GM12874 (cell line): Measurements from ENCODE around the gene CHPT1.

Experiments used
- TF ChIP-seq, protein P1 (sequence below): IDR thresholded peaks from 2 replicates; pipeline ENCODE4 v1.5.1; 2011; ENCODE audit warnings: low read depth, mild to moderate bottlenecking, control low read depth, low read length, moderate library complexity; ENCODE audit not compliant: insufficient read depth

The CHPT1 gene

DNA sequence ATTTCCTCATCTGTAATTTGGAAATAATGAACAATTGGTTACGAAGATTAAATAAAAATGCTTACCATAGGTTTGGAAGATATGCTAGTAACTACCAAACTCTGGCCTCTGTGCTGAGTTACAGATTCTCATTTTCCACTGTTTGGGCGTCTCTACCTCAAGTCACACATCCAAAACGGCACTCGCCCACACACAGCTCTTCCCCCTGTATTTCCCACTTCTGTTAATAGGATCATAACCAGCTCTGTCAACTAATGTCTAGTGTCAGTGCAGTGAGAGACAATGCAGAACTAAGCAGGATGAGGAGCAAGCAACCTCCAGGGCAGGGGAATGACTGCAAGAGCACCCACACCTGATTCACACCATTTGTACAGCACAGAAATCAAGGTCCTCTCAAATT lies 52.7 kb downstream of the CHPT1 start:
- TF ChIP-seq, protein P1, sequence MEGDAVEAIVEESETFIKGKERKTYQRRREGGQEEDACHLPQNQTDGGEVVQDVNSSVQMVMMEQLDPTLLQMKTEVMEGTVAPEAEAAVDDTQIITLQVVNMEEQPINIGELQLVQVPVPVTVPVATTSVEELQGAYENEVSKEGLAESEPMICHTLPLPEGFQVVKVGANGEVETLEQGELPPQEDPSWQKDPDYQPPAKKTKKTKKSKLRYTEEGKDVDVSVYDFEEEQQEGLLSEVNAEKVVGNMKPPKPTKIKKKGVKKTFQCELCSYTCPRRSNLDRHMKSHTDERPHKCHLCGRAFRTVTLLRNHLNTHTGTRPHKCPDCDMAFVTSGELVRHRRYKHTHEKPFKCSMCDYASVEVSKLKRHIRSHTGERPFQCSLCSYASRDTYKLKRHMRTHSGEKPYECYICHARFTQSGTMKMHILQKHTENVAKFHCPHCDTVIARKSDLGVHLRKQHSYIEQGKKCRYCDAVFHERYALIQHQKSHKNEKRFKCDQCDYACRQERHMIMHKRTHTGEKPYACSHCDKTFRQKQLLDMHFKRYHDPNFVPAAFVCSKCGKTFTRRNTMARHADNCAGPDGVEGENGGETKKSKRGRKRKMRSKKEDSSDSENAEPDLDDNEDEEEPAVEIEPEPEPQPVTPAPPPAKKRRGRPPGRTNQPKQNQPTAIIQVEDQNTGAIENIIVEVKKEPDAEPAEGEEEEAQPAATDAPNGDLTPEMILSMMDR: no peak

DNA sequence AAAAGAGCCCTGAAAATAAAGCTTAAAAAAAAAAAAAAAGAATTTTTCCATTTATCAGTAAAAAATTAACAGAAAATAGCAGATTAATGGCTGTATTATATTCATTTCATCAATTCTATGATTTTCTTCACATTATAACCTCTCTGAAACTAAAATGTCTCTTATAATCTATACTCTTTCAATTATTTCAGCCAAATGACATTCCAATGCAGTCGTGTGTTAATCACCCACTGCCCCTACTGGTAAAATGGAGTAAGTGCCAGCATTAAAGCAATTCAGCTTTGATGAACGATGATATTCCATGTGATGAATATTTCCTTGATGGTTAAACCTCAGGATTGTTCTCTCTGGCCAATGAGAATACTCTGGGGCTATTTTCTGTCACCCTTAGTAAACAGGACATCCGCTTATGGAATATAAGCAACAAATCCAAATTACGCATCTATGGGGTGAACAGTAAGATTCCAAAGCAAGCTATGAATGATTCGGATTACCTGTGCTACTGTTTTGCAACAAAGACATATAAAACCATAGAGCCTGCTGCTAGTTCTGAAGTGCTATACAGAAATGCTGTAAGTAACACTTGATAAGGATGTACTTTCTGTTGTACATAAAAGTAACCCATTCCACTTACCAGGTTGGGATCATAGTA lies 62.1 kb downstream of the CHPT1 start:
- TF ChIP-seq, protein P1: peak; percentile 64

DNA sequence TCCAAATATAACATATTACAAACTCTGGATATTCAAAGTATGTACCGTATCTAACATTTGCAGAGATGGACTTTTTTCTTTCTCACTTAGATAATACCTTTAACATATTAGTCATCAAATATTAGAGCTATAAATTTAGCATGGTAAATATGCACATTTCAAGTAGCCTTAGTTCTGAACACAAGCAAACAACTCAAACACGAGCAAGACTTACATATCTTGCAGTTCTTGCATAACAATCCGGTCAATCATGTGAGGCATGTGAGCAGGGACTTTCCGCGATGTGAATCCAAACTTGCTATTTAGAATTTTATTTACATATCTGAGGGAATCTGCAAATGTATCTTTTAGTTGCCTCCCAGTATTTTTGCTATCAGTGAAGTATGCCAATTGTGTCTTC lies 63.9 kb downstream of the CHPT1 start:
- TF ChIP-seq, protein P1: no peak

DNA sequence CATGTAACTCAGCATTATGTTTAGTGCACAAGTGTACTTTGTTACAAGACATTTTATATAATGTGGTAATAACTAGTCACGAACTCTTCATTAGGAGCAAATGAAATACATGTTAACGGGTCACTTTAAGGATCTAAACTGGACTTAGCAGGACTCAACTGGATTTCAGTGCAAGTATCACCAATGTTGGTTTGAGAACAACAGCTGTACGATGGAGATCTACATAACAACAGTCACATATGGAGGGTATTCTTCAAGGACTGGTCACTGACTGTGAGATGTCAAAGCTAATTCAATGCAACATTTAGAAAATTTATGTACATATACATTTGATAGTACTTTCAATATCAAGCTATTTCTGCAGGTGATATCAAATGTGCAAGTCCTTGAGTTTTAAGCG lies 64.3 kb downstream of the CHPT1 start:
- TF ChIP-seq, protein P1: no peak

DNA sequence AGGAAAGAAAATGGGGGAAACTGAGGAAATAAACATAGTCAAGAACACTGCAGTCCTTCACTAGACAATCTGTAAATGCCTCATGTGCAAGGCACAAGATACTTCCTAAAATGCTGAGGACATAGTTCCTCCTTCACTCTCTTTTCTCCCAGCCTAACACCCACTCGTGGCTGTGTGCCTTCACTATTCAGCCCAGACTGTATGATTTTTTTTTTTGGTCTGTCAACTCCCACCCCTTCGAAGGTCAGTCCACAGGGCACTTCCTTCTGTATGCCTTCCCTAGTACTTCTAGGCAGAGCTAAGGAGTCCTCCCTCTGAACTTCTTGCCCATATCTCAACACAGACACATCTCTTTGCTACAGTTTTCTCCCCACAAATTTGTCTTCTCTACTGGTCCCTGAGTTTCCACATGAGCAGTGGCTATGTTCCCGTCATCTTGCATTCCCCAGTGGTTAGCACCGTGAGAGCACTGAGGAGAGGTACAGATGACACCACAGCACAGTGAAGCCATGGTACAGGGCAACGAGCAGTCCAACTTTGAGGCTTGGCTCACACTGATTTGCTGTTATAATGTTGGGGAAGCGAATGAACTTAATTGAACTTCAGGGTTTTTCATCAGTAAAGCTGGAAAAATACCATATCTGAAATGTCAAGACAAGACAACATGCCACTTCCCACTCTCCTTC lies 65.9 kb downstream of the CHPT1 start:
- TF ChIP-seq, protein P1: no peak

DNA sequence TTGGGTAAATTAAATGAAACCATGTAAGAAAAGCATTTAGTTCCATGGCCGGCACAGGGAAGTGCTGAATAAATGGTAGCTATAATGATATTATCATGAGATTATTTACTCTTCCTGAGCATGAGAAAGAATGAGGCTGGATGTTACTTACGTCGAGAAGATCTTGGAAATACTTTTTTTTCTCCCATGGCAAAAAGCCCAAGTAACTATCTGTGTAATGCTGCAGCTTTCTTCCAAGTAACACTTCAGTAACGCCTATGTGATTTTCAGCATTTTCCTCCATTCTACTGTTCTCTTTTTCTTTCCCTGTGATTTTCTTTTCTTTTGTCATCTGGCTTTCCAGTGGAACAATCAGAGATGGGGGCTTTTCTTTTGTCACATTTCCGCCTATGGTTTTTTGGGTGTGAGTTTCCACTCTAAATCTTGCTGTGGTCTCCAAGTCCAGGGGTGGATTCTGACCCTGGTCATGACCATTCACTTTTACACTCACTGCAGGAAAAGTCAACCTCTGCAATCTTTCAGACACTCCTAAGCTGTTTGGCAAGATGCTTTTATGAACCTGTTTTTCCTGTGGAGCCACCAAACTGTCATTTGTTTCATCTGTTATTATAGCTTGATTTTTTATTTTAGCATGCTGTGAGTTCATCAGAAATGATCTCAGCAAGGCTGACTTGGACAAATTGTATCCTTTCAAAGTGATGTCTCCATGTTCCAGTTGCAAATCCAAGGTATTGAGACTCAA lies 66.8 kb downstream of the CHPT1 start:
- TF ChIP-seq, protein P1: no peak

DNA sequence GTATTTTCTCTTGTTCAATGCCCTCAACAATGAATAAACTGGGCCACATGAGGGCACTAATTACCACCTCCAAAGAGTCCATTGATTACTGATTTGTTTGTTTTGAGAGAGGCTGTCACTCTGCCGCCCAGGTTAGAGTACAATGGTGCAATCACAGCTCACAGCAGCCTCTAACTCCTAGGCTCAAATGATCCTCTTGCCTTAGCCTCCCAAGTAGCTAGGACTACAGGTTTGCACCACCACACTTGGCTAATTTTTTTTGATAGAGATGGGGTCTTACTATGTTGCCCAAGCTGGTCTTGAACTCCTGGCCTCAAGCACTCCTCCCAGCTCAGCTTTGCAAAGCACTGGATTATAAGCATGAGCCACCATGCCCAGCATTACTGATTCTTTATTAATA lies 70.1 kb downstream of the CHPT1 start:
- TF ChIP-seq, protein P1: no peak
